Mammary epithelial cell (primary cell): ENCODE results near the gene WHAMM.

Experiments used
- EZH2 ChIP-seq: IDR thresholded peaks from 2 replicates; pipeline ENCODE4 v1.6.1; 2012; ENCODE audit warnings: low read length, inconsistent platforms, borderline replicate concordance
- TF ChIP-seq, protein P1 (sequence below), 2 donors: IDR thresholded peaks in 1 of 2; conservative IDR thresholded peaks in 1 of 2; 2 replicates each; pipeline ENCODE4 v1.5.1; 2011 to 2012; ENCODE audit warnings: inconsistent platforms in 2 of 2, low read length in 2 of 2, mild to moderate bottlenecking in 2 of 2, control low read depth in 1 of 2, low read depth in 1 of 2; ENCODE audit not compliant: insufficient read depth in 1 of 2; ENCODE audit errors: extremely low read depth in 1 of 2

- TF ChIP-seq, protein P1, sequence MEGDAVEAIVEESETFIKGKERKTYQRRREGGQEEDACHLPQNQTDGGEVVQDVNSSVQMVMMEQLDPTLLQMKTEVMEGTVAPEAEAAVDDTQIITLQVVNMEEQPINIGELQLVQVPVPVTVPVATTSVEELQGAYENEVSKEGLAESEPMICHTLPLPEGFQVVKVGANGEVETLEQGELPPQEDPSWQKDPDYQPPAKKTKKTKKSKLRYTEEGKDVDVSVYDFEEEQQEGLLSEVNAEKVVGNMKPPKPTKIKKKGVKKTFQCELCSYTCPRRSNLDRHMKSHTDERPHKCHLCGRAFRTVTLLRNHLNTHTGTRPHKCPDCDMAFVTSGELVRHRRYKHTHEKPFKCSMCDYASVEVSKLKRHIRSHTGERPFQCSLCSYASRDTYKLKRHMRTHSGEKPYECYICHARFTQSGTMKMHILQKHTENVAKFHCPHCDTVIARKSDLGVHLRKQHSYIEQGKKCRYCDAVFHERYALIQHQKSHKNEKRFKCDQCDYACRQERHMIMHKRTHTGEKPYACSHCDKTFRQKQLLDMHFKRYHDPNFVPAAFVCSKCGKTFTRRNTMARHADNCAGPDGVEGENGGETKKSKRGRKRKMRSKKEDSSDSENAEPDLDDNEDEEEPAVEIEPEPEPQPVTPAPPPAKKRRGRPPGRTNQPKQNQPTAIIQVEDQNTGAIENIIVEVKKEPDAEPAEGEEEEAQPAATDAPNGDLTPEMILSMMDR (conservative IDR thresholded peaks at IDR 0.05 in 1 of 2, IDR thresholded peaks at IDR 0.05 in 1 of 2; ENCODE audit: extremely low read depth in 1 of 2, insufficient read depth in 1 of 2, low read depth in 1 of 2, low read length in 2 of 2): no peak
- no peak for TF ChIP-seq EZH2
Measured at GRCh38 chr15:82810061-82810889, 847 bp downstream of the WHAMM start.
